Neural progenitor cell (in vitro differentiated cells): ENCODE results near the gene VOPP1.

Source experiments
- CTCF ChIP-seq: fragments of 200-600 bp; sonication (generic); IDR thresholded peaks from 2 replicates; pipeline ENCODE4 v1.5.1; 2017; ENCODE audit warnings: antibody characterized with exemption, mild to moderate bottlenecking
- EZH2phosphoT487 ChIP-seq: fragments of 200-600 bp; sonication (generic); IDR thresholded peaks from 2 replicates; pipeline ENCODE4 v1.6.1; 2017; ENCODE audit warnings: antibody characterized with exemption

GRCh38 chr7:55553024-55553345, 19.3 kb downstream of the VOPP1 start:
- TF ChIP-seq EZH2phosphoT487 (no peak), CTCF (no peak)
